ENCODE results near the gene SMIM5.

The SMIM5 gene

DNA sequence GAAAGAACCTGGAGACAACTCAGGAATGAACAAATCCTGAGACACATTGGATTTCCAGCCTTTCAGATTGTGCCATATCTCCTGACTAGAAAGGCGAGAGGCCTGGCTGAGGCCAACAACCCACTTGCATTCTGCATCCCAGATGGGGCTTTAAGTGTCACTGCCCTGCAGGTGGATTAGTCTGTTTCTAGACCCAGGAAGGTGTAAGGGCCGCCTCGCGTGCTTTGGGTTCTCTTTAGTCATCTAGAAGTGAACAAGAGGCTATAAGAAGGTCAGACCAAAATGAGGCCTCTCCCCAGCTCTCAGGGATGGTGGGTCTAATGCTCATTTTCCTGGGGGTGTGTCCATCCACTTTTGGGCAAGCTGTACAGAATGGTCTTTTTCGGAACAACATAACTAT is 38.8 kb downstream of the SMIM5 start:
- no peak for DNase-seq

- DNase-seq: no peak
Observed at GRCh38 chr17:75673487-75673886, 40.3 kb downstream of the SMIM5 start.

DNA sequence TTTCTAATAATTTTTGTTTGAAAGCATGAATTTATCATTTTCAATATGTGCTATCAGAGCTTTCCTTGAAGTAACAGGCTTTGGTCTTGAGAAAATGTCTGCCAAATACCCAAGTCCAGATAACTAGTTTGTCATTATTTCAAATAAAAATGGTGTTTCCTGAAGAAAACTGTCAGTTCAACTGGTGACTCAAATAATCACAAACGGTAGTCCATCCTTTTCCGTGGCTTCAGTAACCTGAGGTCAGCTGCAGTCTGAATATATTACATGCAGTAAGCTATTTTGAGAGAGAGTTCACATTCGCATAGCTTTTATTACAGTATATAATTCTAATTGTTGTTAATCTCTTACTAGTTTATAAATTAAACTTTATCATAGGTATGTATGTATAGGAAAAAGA is 43.2 kb downstream of the SMIM5 start:
- no peak for DNase-seq

GRCh38 chr17:75679706-75680211 is 46.5 kb downstream of the SMIM5 start:
- no peak for DNase-seq

DNA sequence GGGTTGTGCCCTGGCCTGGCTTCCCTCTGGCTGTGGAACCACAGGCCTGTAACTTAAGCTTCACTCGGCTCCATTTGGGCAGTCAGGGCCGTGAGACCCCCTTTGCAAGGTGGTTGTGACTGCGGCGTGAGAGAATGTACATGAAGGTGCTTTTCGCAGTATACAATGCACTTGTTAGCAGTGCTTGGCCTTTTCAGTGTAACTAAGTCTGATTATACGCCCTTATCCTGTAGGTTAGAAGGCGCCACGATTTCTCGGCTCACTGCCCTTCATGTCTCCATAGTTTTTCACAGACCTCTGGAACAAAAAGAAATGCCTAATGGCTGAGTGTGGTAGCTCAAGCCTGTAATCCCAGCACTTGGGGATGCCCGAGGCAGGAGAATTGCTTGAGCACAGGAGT is 47.2 kb downstream of the SMIM5 start:
- DNase-seq: no peak

DNA sequence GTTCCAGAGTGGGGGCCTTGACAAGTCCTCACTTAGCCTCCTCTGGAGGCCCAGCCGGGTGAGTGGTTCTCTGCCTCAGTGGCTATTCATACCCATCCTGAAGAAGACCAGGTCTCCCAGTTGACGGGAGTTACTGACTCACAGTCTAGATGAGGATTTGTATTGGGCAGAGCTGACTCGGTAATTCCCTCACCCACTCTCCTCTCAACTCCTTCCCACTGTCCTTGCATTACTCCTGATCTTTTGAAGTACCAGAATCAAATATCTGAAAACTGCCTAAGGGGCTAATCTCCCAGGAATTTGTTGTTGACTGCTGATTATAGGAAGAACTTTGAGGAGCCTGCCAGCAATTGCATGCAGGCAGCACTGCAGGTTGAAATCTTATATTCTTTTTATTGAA is 48.1 kb downstream of the SMIM5 start:
- no peak for DNase-seq

DNA sequence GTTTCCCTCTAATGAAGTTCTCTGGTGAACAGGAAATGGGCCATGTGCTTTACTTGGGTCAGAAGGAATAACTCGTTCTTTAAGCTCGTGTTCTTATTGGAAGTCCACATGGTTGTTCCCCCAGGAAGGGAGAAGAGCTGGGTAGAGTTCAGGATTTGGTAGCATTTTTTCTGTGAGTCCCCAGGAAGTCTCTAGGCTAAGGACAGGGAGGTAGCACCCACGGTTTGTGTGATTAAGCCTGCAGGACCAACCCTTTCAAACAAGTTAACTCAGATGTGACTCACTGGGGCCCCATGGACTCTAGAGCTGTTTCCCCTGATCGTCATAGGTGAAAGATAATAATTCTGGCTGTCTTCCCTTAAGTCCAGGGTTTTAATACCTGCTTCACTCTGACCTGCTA is 50.3 kb downstream of the SMIM5 start:
- no peak for DNase-seq

DNA sequence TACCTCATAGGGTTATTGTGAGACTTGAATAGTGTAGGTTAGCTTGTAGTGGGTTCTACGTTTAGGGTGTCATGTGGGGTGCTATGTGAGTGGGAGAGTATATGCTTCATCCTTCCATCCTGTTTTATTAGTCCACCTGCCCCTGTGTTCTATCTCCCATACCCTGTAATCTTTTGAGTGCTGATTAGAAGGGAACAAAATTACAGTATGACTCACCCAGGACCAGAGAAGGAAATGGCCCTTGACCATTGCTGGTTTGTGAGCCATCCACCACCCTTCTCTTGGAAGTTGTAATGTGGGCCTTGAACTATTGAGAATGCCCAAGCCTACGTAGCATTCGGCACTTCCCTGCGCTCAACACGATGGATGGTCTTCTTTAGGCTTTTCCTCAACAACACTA is 51.0 kb downstream of the SMIM5 start:
- no peak for DNase-seq

DNA sequence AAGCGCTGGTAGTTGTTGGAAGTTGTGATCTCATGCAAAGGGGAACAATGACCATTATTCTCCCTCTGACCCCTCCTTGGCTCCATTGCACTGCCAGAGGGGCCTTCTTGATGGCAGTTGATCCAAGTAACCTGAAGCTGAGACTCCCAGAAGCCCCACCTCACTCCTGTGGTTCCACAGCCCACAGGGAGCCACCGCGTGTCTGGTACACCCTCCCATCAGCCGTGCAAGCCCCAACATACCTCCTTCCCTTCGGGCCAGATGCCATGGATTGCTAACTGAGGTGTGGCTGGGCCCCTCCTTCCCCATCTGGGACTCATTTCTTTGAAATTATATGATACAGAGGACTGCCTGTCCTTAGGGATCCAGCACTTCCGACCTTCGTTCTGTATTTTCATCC is 51.7 kb downstream of the SMIM5 start:
- DNase-seq: peak; percentile 57

DNA sequence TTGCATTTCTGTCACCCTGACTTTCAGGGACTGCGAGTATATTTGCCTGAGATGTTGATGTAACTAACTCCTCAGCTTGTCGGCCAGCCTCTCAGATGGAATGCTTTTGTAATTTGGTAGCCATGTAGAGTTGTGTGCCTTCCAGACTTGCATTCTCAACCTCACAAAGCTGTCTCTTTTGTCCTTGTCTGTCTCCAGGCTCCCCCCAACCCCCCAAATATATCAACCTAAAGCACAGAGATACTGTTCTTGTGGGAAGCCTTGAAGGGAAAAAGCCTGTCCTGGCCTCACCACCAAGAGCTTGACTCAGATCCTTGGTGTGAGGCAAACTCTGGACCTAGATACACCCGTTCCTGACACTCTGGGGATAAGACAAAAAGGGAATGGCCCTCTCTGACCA is 52.3 kb downstream of the SMIM5 start:
- DNase-seq: no peak

DNA sequence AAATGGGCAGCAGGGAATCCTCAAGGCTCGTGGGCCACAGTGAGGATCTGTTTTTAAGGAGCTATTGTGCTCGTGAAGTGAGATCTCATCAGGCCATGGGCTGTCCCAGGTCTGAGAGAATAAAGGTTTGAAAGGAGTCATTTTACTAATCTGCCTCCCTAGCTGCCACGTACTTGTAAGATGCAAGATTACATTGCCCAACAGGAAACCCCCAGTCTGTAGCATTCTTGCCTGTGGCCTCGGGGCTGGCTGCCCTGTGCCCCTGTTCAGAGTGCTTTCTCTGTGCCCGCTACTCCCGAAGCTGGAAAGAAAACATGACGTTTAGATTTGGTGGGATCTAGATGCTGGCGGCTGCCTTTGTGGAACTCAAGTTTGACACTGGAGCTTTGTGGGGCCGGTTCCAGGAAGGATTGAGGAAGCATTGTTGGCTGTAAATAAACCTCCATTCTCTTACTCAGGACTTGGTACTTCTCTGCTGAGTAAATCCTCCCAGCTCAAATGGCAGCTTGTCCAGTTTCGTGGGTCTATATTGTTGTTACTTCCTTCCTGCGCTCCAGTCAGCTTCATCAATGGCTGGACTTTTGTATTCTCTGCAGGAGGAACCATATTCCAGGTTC is 55.1 kb downstream of the SMIM5 start:
- DNase-seq: no peak

DNA sequence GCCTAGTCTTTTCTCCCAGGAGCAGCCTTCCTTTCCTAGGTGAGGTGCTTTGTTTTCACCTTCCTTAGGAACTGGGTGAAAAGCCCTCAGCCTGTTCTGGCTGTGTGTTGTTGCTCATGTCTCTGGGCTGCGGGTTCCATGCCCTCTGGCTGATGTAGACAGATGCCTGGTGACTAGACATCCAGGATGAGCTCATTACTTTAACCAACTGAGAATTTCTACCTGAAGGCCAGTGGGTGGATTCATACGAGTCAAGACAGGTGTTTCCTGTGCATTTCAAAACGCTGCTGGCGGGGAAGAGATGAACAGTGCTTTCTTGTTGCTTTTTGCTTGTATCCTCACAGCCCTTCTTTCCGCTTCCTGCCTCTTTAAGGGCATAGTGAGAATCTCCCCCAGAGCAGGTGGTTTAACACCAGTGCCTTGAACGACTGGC is 56.2 kb downstream of the SMIM5 start:
- DNase-seq: no peak
